Transverse colon (tissue), 4 donors: Measurements from ENCODE around the gene ANKRD34C. TPM values are rescaled to one million over a fixed set of nuclear protein-coding genes. Genes with fewer than 3 reads are reported as not detected.

Source experiments
- DNase-seq: peaks from one replicate; pipeline ENCODE4 v3.0.0-alpha.2; 2019
- H3K27ac ChIP-seq, 4 donors: fragments of 200-600 bp; sonication (generic); 2 replicates each; pipeline ENCODE4 v1.5.1; 2016 to 2018; ENCODE audit warnings: inconsistent platforms in 4 of 4
- H3K27me3 ChIP-seq: fragments of 200-600 bp; sonication (generic); 2 replicates; pipeline ENCODE4 v1.5.1; 2017; ENCODE audit warnings: inconsistent platforms
- H3K36me3 ChIP-seq, 4 donors: fragments of 200-600 bp; sonication (generic); 2 replicates each; pipeline ENCODE4 v1.5.1; 2017 to 2019; ENCODE audit warnings: inconsistent platforms in 4 of 4
- H3K4me1 ChIP-seq, 4 donors: fragments of 200-600 bp; sonication (generic); 2 replicates each; pipeline ENCODE4 v1.5.1; 2017 to 2020; ENCODE audit warnings: inconsistent platforms in 4 of 4
- H3K4me3 ChIP-seq, 4 donors: fragments of 200-600 bp; sonication (generic); 1 replicate in 1 of 4; 2 replicates in 3 of 4; pipeline versions ENCODE4 v1.5.1 to v1.6.1; 2017 to 2019; ENCODE audit warnings: inconsistent platforms in 4 of 4
- H3K9me3 ChIP-seq, 2 donors: fragments of 200-600 bp; sonication (generic); 2 replicates each; pipeline ENCODE4 v1.5.1; 2017 to 2019; ENCODE audit warnings: inconsistent platforms in 2 of 2
- CTCF ChIP-seq, 5 experiments: fragments of 200-600 bp in 3 of 5; fragments of 450-650 bp in 2 of 5; sonication (generic) in 3 of 5; IDR thresholded peaks; 1 replicate in 2 of 5; 2 replicates in 3 of 5; pipeline ENCODE4 v1.5.1; 2016 to 2017; ENCODE audit warnings: antibody characterized with exemption in 5 of 5, inconsistent platforms in 3 of 5, mild to moderate bottlenecking in 2 of 5, moderate library complexity in 1 of 5
- EP300 ChIP-seq: sonication (generic); formaldehyde crosslinking; IDR thresholded peaks from one replicate; pipeline ENCODE4 v1.6.1; 2017; ENCODE audit warnings: antibody characterized with exemption, low read depth
- POLR2A ChIP-seq: fragments of 450-650 bp; IDR thresholded peaks from one replicate; pipeline ENCODE4 v1.6.1; 2016; ENCODE audit warnings: antibody characterized with exemption, mild to moderate bottlenecking, moderate library complexity
- POLR2AphosphoS5 ChIP-seq, 3 donors: sonication (generic); formaldehyde crosslinking; IDR thresholded peaks; one replicate each; pipeline ENCODE4 v1.6.1; 2016; ENCODE audit warnings: antibody characterized with exemption in 3 of 3
- WGBS, 2 donors: methylation state at CpG; one replicate each; pipeline ENCODE4 v1.1.5; 2018; ENCODE audit warnings: low coverage in 1 of 2; 5-methylcytosine and 5-hydroxymethylcytosine counted together
- in situ Hi-C, 4 donors: fragments of 200-750 bp; cut with MboI; loops; one replicate each; pipeline versions ENCODE4 v1.15.0 to v1.15.1; 2017; ENCODE audit warnings: low sequenced_read_pairs in 3 of 4, low pct_ligation_motif_present in 1 of 4, low pct_unique_long_range_greater_than_20kb in 1 of 4
- intact Hi-C: fragments of 100-400 bp; cut with DNase I; formaldehyde crosslinking; loops from one replicate; pipeline ENCODE4 v1.15.1; 2023; ENCODE audit warnings: low total_unique reads
- total RNA-seq, 4 donors: library from RNA; depleted of rRNA; stranded (reverse); fragments of >200 nt; gene quantifications; one replicate each; pipeline ENCODE4 v1.1.0, GENCODE V29; 2016

The ANKRD34C gene
- not detected for total RNA-seq

GRCh38 chr15:79282371-79283251, at the start of gene ANKRD34C:
Gene ANKRD34C (plus strand): TSS chr15:79282722. CDS start chr15:79293285, 10,563 bp downstream.
- H3K9me3 ChIP-seq, result no peaks in the 10 kb centered on the region
- in situ Hi-C loops (no loop called here), intact Hi-C loops (no loop called here)
- no peak within 1 kb of the TSS for H3K4me3 ChIP-seq
- H3K27ac ChIP-seq, result no peak within 1 kb of the TSS
- H3K27me3 ChIP-seq, result peaks cover 60% of the 10 kb centered on the region
- no peak for DNase-seq
- 24% methylated on average over 55 of the region's 56 CpGs; no CpG with 5 or more reads in 1 of the 2 donors for WGBS, 2 donors
- no peaks in the 10 kb centered on the region for H3K4me1 ChIP-seq
- no peak for TF ChIP-seq POLR2A
- no peak for TF ChIP-seq POLR2AphosphoS5 (IDR thresholded peaks at IDR 0.05)
- TF ChIP-seq CTCF (IDR thresholded peaks at IDR 0.05), result no peak
- no peak for TF ChIP-seq EP300
- no peaks in the 10 kb centered on the region for H3K36me3 ChIP-seq

- Histone ChIP-seq H3K27me3 (no peaks in the 10 kb centered on the region), H3K36me3 (no peaks in the 10 kb centered on the region), H3K4me1 (no peaks in the 10 kb centered on the region), H3K27ac (no peak overlapping the region), H3K9me3 (peaks cover 0 to 9% of the 10 kb centered on the region in 2 donors), H3K4me3 (no peak overlapping the region)
- TF ChIP-seq CTCF (IDR thresholded peaks at IDR 0.05), result no peak
- TF ChIP-seq EP300, result no peak
- DNase-seq, result no peak
- WGBS, 2 donors, result 81 to 95% methylated on average over 4 to 6 of the region's 6 CpGs
- in situ Hi-C loops (no loop called here), intact Hi-C loops (no loop called here)
These were observed 49.3 kb upstream of the ANKRD34C start for GRCh38 chr15:79233236-79233635.

- no peaks in the 10 kb centered on the region for H3K36me3 ChIP-seq
- H3K27me3 ChIP-seq, result no peaks in the 10 kb centered on the region
- no peak overlapping the region for H3K27ac ChIP-seq
- no peak overlapping the region for H3K4me3 ChIP-seq
- WGBS, 2 donors, result 71 to 73% methylated on average over 1 to 3 of the region's 3 CpGs
- H3K4me1 ChIP-seq, result no peaks in the 10 kb centered on the region
- DNase-seq, result no peak
- in situ Hi-C loops, result no loop called here
- no peak for TF ChIP-seq POLR2A
- TF ChIP-seq CTCF (IDR thresholded peaks at IDR 0.05), result no peak
- TF ChIP-seq EP300, result no peak
- TF ChIP-seq POLR2AphosphoS5 (IDR thresholded peaks at IDR 0.05), result no peak
- no peaks in the 10 kb centered on the region for H3K9me3 ChIP-seq
- intact Hi-C loops, result no loop called here
These were observed 42.5 kb upstream of the ANKRD34C start for GRCh38 chr15:79240036-79240435.

GRCh38 chr15:79243723-79244122, 38.8 kb upstream of the ANKRD34C start:
- DNase-seq, result no peak
- Histone ChIP-seq H3K9me3 (no peaks in the 10 kb centered on the region), H3K4me3 (no peak overlapping the region), H3K4me1 (no peaks in the 10 kb centered on the region), H3K36me3 (no peaks in the 10 kb centered on the region), H3K27ac (no peak overlapping the region), H3K27me3 (no peaks in the 10 kb centered on the region)
- TF ChIP-seq POLR2A (no peak), EP300 (no peak), CTCF (IDR thresholded peaks at IDR 0.05) (no peak), POLR2AphosphoS5 (IDR thresholded peaks at IDR 0.05) (no peak)
- intact Hi-C loops, result no loop called here
- in situ Hi-C loops, result no loop called here
- WGBS, 2 donors, result 62 to 81% methylated on average over 6 to 11 of the region's 11 CpGs
